Activated CD4-positive, alpha-beta T cell treated with anti-CD3 and anti-CD28 coated beads, Interleukin-2, amount 50 U/mL, for 16 hours (primary cell): ENCODE data around the gene KRTAP29-1.
A peak's percentile ranks its signal among the peaks of the same experiment; 100 is the strongest.

Experiments used
- DNase-seq: peaks from one replicate; pipeline ENCODE4 v3.0.0-alpha.2; 2020

The KRTAP29-1 gene

GRCh38 chr17:41327411-41328120 is 24.9 kb upstream of the KRTAP29-1 start:
- no peak for DNase-seq

- DNase-seq = no peak
These were observed 23.8 kb upstream of the KRTAP29-1 start for GRCh38 chr17:41326173-41327145.

GRCh38 chr17:41325611-41326010 is 23.0 kb upstream of the KRTAP29-1 start:
- no peak for DNase-seq

GRCh38 chr17:41325126-41325525 is 22.5 kb upstream of the KRTAP29-1 start:
- DNase-seq = no peak

GRCh38 chr17:41324180-41325075 is 21.8 kb upstream of the KRTAP29-1 start:
- DNase-seq = no peak

- DNase-seq = no peak
These were observed 20.5 kb upstream of the KRTAP29-1 start for GRCh38 chr17:41322903-41323895.

- DNase-seq = peak; percentile 28
These were observed 19.6 kb upstream of the KRTAP29-1 start for GRCh38 chr17:41322094-41322902.

- DNase-seq = no peak
These were observed 15.6 kb upstream of the KRTAP29-1 start for GRCh38 chr17:41318231-41318630.

GRCh38 chr17:41315814-41316445 is 13.3 kb upstream of the KRTAP29-1 start:
- no peak for DNase-seq

- DNase-seq = no peak
These were observed 12.6 kb upstream of the KRTAP29-1 start, which contains the start of gene KRTAP17-1 for GRCh38 chr17:41315204-41315794. Gene KRTAP17-1, minus strand, starts transcription at chr17:41315710. Its CDS starts 60 bp downstream, at chr17:41315650.

- no peak for DNase-seq
These were observed 8.5 kb upstream of the KRTAP29-1 start for GRCh38 chr17:41311111-41311510.

GRCh38 chr17:41308918-41309359 is 6.3 kb upstream of the KRTAP29-1 start, which contains the start of gene KRTAP16-1:
Gene KRTAP16-1, minus strand, starts transcription at chr17:41309309. Its CDS starts 56 bp downstream, at chr17:41309253.
- DNase-seq = peak; percentile 35

GRCh38 chr17:41308251-41308917 is 5.7 kb upstream of the KRTAP29-1 start:
- DNase-seq = peak; percentile 83

GRCh38 chr17:41307647-41308046 is 5.0 kb upstream of the KRTAP29-1 start:
- no peak for DNase-seq

GRCh38 chr17:41304091-41304490 is 1.4 kb upstream of the KRTAP29-1 start:
- no peak for DNase-seq

GRCh38 chr17:41302981-41303380 is 330 bp upstream of the KRTAP29-1 start:
- DNase-seq = no peak

- no peak for DNase-seq
These were observed 1.4 kb downstream of the KRTAP29-1 start for GRCh38 chr17:41301204-41301790.

GRCh38 chr17:41298458-41299135 is 4.1 kb downstream of the KRTAP29-1 start:
- DNase-seq = no peak
